WTC11 (cell line): ENCODE data around the gene NOL12.

Experiments
- FOXK1 ChIP-seq: sonication (generic); formaldehyde crosslinking; IDR thresholded peaks from 2 replicates; pipeline ENCODE4 v1.8.0; 2022; ENCODE audit warnings: mild to moderate bottlenecking, moderate library complexity, missing genetic modification reagents
- GABPB1 ChIP-seq: sonication (generic); formaldehyde crosslinking; IDR thresholded peaks from 2 replicates; pipeline ENCODE4 v1.8.1; 2023; ENCODE audit warnings: mild to moderate bottlenecking, missing genetic modification reagents
- MYBL2 ChIP-seq: sonication (generic); formaldehyde crosslinking; IDR thresholded peaks from 2 replicates; pipeline ENCODE4 v1.8.1; 2023; ENCODE audit warnings: mild to moderate bottlenecking, moderate library complexity, missing genetic modification reagents
- ZNF396 ChIP-seq: fragments of 250-450 bp; sonication (Bioruptor Pico); IDR thresholded peaks from 2 replicates; pipeline ENCODE4 v1.8.0; 2021; ENCODE audit warnings: mild to moderate bottlenecking, moderate library complexity, borderline replicate concordance
- ZNF423 ChIP-seq: fragments of 250-450 bp; sonication (Bioruptor Pico); IDR thresholded peaks from 2 replicates; pipeline ENCODE4 v2.1.2; 2022; ENCODE audit warnings: mild to moderate bottlenecking, moderate library complexity
- TF ChIP-seq, protein P1 (sequence below): fragments of 200-600 bp; IDR thresholded peaks from 2 replicates; pipeline ENCODE4 v1.8.0; 2022; ENCODE audit warnings: antibody characterized with exemption
- TF ChIP-seq, protein P2 (sequence below): sonication (generic); formaldehyde crosslinking; IDR thresholded peaks from 2 replicates; pipeline ENCODE4 v1.8.1; 2022; ENCODE audit warnings: low read depth, mild to moderate bottlenecking, moderate library complexity, missing genetic modification reagents, borderline replicate concordance

- TF ChIP-seq, protein P1, sequence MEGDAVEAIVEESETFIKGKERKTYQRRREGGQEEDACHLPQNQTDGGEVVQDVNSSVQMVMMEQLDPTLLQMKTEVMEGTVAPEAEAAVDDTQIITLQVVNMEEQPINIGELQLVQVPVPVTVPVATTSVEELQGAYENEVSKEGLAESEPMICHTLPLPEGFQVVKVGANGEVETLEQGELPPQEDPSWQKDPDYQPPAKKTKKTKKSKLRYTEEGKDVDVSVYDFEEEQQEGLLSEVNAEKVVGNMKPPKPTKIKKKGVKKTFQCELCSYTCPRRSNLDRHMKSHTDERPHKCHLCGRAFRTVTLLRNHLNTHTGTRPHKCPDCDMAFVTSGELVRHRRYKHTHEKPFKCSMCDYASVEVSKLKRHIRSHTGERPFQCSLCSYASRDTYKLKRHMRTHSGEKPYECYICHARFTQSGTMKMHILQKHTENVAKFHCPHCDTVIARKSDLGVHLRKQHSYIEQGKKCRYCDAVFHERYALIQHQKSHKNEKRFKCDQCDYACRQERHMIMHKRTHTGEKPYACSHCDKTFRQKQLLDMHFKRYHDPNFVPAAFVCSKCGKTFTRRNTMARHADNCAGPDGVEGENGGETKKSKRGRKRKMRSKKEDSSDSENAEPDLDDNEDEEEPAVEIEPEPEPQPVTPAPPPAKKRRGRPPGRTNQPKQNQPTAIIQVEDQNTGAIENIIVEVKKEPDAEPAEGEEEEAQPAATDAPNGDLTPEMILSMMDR = no peak
- TF ChIP-seq FOXK1 (CRISPR knock-in tag) (no peak), MYBL2 (CRISPR knock-in tag) (no peak), GABPB1 (no peak), ZNF423 (CRISPR knock-in tag) (no peak), ZNF396 (CRISPR knock-in tag) (no peak)
- TF ChIP-seq, protein P2, sequence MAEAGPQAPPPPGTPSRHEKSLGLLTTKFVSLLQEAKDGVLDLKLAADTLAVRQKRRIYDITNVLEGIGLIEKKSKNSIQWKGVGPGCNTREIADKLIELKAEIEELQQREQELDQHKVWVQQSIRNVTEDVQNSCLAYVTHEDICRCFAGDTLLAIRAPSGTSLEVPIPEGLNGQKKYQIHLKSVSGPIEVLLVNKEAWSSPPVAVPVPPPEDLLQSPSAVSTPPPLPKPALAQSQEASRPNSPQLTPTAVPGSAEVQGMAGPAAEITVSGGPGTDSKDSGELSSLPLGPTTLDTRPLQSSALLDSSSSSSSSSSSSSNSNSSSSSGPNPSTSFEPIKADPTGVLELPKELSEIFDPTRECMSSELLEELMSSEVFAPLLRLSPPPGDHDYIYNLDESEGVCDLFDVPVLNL (CRISPR knock-in tag) = no peak
Observed at GRCh38 chr22:37647317-37647716, 38.8 kb upstream of the NOL12 start.
